ENCODE measurements around the gene RNF169.

- TF ChIP-seq POLR2A (IDR thresholded peaks at IDR 0.05), result no peak
- no peak for TF ChIP-seq CTCF (IDR thresholded peaks at IDR 0.05)
Measured at GRCh38 chr11:74721479-74721835, 27.2 kb upstream of the RNF169 start.

All from breast epithelium (tissue), 3 donors.